WTC11 (cell line): ENCODE measurements around the gene DOCK8. TPM values are rescaled to one million over a fixed set of nuclear protein-coding genes. Genes with fewer than 3 reads are reported as not detected.

Experiments
- EMX1 ChIP-seq: fragments of 250-450 bp; sonication (Bioruptor Pico); IDR thresholded peaks from 2 replicates; pipeline ENCODE4 v1.8.0; 2021; ENCODE audit warnings: mild to moderate bottlenecking
- GABPB1 ChIP-seq: sonication (generic); formaldehyde crosslinking; IDR thresholded peaks from 2 replicates; pipeline ENCODE4 v1.8.1; 2023; ENCODE audit warnings: mild to moderate bottlenecking, missing genetic modification reagents
- NR1H2 ChIP-seq: sonication (generic); formaldehyde crosslinking; IDR thresholded peaks from 2 replicates; pipeline ENCODE4 v1.9.0; 2021; ENCODE audit warnings: mild to moderate bottlenecking, moderate library complexity, missing genetic modification reagents
- NR3C1 ChIP-seq: sonication (generic); formaldehyde crosslinking; conservative IDR thresholded peaks from 2 replicates; pipeline ENCODE4 v1.8.1; 2023; ENCODE audit warnings: low read depth, mild to moderate bottlenecking, missing genetic modification reagents
- RORB ChIP-seq: fragments of 250-450 bp; sonication (Bioruptor Pico); IDR thresholded peaks from 2 replicates; pipeline ENCODE4 v1.9.0; 2021; ENCODE audit warnings: mild to moderate bottlenecking
- TCF7 ChIP-seq: sonication (generic); formaldehyde crosslinking; IDR thresholded peaks from 2 replicates; pipeline ENCODE4 v1.8.0; 2022; ENCODE audit warnings: mild to moderate bottlenecking, low read depth, missing genetic modification reagents, moderate library complexity
- TEAD4 ChIP-seq: sonication (generic); formaldehyde crosslinking; IDR thresholded peaks from 2 replicates; pipeline ENCODE4 v1.8.0; 2022; ENCODE audit warnings: mild to moderate bottlenecking, missing genetic modification reagents
- TP53 ChIP-seq: sonication (generic); formaldehyde crosslinking; IDR thresholded peaks from 2 replicates; pipeline ENCODE4 v1.8.1; 2023; ENCODE audit warnings: mild to moderate bottlenecking, missing genetic modification reagents
- ZBTB21 ChIP-seq: sonication (generic); formaldehyde crosslinking; IDR thresholded peaks from 2 replicates; pipeline ENCODE4 v1.8.1; 2023; ENCODE audit warnings: mild to moderate bottlenecking, missing genetic modification reagents, borderline replicate concordance
- ZNF121 ChIP-seq: sonication (generic); formaldehyde crosslinking; IDR thresholded peaks from 2 replicates; pipeline ENCODE4 v1.8.0; 2023; ENCODE audit warnings: missing genetic modification reagents
- total RNA-seq: library from RNA; stranded (reverse); gene quantifications from 3 replicates; pipeline ENCODE4 v1.2.3, GENCODE V29; 2021
- TF ChIP-seq, protein P1 (sequence below): sonication (generic); formaldehyde crosslinking; IDR thresholded peaks from 2 replicates; pipeline ENCODE4 v1.8.0; 2022; ENCODE audit warnings: mild to moderate bottlenecking, missing genetic modification reagents
- TF ChIP-seq, protein P2 (sequence below): fragments of 250-450 bp; sonication (Bioruptor Pico); IDR thresholded peaks from 2 replicates; pipeline ENCODE4 v2.1.2; 2022; ENCODE audit warnings: mild to moderate bottlenecking, moderate library complexity
- TF ChIP-seq, protein P3 (sequence below): sonication (generic); formaldehyde crosslinking; IDR thresholded peaks from 2 replicates; pipeline ENCODE4 v1.8.0; 2022; ENCODE audit warnings: mild to moderate bottlenecking, missing genetic modification reagents
- TF ChIP-seq, protein P4 (sequence below): sonication (generic); formaldehyde crosslinking; IDR thresholded peaks from 2 replicates; pipeline ENCODE4 v1.8.1; 2022; ENCODE audit warnings: mild to moderate bottlenecking, moderate library complexity, missing genetic modification reagents
- TF ChIP-seq, protein P5 (sequence below): fragments of 250-450 bp; sonication (Bioruptor Pico); IDR thresholded peaks from 2 replicates; pipeline ENCODE4 v1.9.0; 2021; ENCODE audit warnings: moderate library complexity, mild to moderate bottlenecking, inconsistent platforms, borderline replicate concordance
- TF ChIP-seq, protein P6 (sequence below): fragments of 250-450 bp; sonication (Bioruptor Pico); IDR thresholded peaks from 2 replicates; pipeline ENCODE4 v1.9.0; 2021; ENCODE audit warnings: mild to moderate bottlenecking, borderline replicate concordance
- TF ChIP-seq, protein P7 (sequence below): sonication (generic); formaldehyde crosslinking; IDR thresholded peaks from 2 replicates; pipeline ENCODE4 v1.8.1; 2023; ENCODE audit warnings: mild to moderate bottlenecking, missing genetic modification reagents, borderline replicate concordance
- TF ChIP-seq, protein P8 (sequence below): sonication (generic); formaldehyde crosslinking; IDR thresholded peaks from 2 replicates; pipeline ENCODE4 v1.8.1; 2023; ENCODE audit warnings: mild to moderate bottlenecking, missing genetic modification reagents
- TF ChIP-seq, protein P9 (sequence below): sonication (generic); formaldehyde crosslinking; IDR thresholded peaks from 2 replicates; pipeline ENCODE4 v1.8.0; 2022; ENCODE audit warnings: mild to moderate bottlenecking, missing genetic modification reagents
- TF ChIP-seq, protein P10 (sequence below): sonication (generic); formaldehyde crosslinking; conservative IDR thresholded peaks from 2 replicates; pipeline ENCODE4 v1.8.1; 2022; ENCODE audit warnings: mild to moderate bottlenecking, missing genetic modification reagents

Gene DOCK8
- total RNA-seq, 1 experiment from 2014 or later: 3.2 TPM

DNA sequence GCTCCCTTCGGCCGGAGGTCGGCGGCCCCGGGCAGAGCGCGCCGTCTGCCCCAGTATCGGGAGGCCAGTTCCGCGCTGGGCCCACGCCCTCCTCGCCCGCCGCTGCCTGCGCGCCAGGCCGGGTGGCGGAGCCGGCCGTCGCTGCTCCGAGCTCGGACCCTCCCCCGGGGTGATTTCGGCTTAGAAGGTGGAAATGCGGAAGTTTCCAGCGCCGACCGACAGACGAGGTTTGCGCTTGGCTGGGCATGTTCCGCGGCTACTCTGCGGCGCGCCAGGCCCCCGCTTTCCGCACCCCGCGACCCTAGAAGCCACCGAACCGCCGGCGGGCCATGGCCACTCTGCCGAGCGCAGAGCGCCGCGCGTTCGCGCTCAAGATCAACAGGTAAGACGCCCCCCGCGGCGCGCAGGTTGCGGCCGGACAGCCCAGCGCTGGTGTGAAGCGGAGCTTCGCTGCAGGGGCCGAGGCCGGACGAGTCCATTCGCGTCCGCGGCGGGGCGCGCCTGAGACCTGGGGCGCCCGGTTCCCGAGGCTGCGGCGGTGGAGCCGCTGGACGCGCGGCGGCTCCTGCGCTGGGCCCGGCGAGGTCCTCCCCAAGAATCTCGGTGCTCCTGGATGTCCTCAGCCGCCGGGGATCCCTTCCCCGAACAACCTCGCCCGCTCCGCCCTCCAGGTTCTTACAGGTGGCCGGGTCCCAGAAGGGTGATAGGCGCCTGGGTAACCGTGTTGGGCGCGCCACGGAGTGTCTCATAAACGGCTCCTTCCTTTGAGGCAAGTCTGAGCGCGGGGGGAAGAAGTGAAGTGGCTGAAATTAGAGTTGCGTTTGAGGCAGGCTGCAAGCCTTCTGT, at the start of gene DOCK8 (continued):
- TF ChIP-seq, protein P1, sequence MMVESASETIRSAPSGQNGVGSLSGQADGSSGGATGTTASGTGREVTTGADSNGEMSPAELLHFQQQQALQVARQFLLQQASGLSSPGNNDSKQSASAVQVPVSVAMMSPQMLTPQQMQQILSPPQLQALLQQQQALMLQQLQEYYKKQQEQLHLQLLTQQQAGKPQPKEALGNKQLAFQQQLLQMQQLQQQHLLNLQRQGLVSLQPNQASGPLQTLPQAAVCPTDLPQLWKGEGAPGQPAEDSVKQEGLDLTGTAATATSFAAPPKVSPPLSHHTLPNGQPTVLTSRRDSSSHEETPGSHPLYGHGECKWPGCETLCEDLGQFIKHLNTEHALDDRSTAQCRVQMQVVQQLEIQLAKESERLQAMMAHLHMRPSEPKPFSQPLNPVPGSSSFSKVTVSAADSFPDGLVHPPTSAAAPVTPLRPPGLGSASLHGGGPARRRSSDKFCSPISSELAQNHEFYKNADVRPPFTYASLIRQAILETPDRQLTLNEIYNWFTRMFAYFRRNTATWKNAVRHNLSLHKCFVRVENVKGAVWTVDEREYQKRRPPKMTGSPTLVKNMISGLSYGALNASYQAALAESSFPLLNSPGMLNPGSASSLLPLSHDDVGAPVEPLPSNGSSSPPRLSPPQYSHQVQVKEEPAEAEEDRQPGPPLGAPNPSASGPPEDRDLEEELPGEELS (CRISPR knock-in tag): no peak; the same call in none of the 2 replicates
- TF ChIP-seq, protein P2, sequence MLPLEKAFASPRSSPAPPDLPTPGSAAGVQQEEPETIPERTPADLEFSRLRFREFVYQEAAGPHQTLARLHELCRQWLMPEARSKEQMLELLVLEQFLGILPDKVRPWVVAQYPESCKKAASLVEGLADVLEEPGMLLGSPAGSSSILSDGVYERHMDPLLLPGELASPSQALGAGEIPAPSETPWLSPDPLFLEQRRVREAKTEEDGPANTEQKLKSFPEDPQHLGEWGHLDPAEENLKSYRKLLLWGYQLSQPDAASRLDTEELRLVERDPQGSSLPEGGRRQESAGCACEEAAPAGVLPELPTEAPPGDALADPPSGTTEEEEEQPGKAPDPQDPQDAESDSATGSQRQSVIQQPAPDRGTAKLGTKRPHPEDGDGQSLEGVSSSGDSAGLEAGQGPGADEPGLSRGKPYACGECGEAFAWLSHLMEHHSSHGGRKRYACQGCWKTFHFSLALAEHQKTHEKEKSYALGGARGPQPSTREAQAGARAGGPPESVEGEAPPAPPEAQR (CRISPR knock-in tag): no peak
- TF ChIP-seq TEAD4 (CRISPR knock-in tag) (no peak), TP53 (peak; percentile 51; the same call in 1 of the 2 replicates), NR3C1 (CRISPR knock-in tag) (no peak), ZBTB21 (peak; percentile 69; the same call in 1 of the 2 replicates), GABPB1 (CRISPR knock-in tag) (0 out of 2 replicates have a peak, but pooled peaks have one; percentile 17), EMX1 (no peak), TCF7 (CRISPR knock-in tag) (no peak), RORB (CRISPR knock-in tag) (no peak), ZNF121 (no peak), NR1H2 (CRISPR knock-in tag) (no peak)
- TF ChIP-seq, protein P3, sequence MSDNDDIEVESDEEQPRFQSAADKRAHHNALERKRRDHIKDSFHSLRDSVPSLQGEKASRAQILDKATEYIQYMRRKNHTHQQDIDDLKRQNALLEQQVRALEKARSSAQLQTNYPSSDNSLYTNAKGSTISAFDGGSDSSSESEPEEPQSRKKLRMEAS (CRISPR knock-in tag): peak; percentile 87
- TF ChIP-seq, protein P4, sequence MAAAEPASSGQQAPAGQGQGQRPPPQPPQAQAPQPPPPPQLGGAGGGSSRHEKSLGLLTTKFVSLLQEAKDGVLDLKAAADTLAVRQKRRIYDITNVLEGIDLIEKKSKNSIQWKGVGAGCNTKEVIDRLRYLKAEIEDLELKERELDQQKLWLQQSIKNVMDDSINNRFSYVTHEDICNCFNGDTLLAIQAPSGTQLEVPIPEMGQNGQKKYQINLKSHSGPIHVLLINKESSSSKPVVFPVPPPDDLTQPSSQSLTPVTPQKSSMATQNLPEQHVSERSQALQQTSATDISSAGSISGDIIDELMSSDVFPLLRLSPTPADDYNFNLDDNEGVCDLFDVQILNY (CRISPR knock-in tag): peak; percentile 72
- TF ChIP-seq, protein P5, sequence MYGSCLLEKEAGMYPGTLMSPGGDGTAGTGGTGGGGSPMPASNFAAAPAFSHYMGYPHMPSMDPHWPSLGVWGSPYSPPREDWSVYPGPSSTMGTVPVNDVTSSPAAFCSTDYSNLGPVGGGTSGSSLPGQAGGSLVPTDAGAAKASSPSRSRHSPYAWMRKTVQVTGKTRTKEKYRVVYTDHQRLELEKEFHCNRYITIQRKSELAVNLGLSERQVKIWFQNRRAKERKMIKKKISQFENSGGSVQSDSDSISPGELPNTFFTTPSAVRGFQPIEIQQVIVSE (CRISPR knock-in tag): no peak
- TF ChIP-seq, protein P6, sequence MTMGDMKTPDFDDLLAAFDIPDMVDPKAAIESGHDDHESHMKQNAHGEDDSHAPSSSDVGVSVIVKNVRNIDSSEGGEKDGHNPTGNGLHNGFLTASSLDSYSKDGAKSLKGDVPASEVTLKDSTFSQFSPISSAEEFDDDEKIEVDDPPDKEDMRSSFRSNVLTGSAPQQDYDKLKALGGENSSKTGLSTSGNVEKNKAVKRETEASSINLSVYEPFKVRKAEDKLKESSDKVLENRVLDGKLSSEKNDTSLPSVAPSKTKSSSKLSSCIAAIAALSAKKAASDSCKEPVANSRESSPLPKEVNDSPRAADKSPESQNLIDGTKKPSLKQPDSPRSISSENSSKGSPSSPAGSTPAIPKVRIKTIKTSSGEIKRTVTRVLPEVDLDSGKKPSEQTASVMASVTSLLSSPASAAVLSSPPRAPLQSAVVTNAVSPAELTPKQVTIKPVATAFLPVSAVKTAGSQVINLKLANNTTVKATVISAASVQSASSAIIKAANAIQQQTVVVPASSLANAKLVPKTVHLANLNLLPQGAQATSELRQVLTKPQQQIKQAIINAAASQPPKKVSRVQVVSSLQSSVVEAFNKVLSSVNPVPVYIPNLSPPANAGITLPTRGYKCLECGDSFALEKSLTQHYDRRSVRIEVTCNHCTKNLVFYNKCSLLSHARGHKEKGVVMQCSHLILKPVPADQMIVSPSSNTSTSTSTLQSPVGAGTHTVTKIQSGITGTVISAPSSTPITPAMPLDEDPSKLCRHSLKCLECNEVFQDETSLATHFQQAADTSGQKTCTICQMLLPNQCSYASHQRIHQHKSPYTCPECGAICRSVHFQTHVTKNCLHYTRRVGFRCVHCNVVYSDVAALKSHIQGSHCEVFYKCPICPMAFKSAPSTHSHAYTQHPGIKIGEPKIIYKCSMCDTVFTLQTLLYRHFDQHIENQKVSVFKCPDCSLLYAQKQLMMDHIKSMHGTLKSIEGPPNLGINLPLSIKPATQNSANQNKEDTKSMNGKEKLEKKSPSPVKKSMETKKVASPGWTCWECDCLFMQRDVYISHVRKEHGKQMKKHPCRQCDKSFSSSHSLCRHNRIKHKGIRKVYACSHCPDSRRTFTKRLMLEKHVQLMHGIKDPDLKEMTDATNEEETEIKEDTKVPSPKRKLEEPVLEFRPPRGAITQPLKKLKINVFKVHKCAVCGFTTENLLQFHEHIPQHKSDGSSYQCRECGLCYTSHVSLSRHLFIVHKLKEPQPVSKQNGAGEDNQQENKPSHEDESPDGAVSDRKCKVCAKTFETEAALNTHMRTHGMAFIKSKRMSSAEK (CRISPR knock-in tag): no peak
- TF ChIP-seq, protein P7, sequence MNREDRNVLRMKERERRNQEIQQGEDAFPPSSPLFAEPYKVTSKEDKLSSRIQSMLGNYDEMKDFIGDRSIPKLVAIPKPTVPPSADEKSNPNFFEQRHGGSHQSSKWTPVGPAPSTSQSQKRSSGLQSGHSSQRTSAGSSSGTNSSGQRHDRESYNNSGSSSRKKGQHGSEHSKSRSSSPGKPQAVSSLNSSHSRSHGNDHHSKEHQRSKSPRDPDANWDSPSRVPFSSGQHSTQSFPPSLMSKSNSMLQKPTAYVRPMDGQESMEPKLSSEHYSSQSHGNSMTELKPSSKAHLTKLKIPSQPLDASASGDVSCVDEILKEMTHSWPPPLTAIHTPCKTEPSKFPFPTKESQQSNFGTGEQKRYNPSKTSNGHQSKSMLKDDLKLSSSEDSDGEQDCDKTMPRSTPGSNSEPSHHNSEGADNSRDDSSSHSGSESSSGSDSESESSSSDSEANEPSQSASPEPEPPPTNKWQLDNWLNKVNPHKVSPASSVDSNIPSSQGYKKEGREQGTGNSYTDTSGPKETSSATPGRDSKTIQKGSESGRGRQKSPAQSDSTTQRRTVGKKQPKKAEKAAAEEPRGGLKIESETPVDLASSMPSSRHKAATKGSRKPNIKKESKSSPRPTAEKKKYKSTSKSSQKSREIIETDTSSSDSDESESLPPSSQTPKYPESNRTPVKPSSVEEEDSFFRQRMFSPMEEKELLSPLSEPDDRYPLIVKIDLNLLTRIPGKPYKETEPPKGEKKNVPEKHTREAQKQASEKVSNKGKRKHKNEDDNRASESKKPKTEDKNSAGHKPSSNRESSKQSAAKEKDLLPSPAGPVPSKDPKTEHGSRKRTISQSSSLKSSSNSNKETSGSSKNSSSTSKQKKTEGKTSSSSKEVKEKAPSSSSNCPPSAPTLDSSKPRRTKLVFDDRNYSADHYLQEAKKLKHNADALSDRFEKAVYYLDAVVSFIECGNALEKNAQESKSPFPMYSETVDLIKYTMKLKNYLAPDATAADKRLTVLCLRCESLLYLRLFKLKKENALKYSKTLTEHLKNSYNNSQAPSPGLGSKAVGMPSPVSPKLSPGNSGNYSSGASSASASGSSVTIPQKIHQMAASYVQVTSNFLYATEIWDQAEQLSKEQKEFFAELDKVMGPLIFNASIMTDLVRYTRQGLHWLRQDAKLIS: no peak
- TF ChIP-seq, protein P8, sequence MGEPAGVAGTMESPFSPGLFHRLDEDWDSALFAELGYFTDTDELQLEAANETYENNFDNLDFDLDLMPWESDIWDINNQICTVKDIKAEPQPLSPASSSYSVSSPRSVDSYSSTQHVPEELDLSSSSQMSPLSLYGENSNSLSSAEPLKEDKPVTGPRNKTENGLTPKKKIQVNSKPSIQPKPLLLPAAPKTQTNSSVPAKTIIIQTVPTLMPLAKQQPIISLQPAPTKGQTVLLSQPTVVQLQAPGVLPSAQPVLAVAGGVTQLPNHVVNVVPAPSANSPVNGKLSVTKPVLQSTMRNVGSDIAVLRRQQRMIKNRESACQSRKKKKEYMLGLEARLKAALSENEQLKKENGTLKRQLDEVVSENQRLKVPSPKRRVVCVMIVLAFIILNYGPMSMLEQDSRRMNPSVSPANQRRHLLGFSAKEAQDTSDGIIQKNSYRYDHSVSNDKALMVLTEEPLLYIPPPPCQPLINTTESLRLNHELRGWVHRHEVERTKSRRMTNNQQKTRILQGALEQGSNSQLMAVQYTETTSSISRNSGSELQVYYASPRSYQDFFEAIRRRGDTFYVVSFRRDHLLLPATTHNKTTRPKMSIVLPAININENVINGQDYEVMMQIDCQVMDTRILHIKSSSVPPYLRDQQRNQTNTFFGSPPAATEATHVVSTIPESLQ (CRISPR knock-in tag): no peak
- TF ChIP-seq, protein P9, sequence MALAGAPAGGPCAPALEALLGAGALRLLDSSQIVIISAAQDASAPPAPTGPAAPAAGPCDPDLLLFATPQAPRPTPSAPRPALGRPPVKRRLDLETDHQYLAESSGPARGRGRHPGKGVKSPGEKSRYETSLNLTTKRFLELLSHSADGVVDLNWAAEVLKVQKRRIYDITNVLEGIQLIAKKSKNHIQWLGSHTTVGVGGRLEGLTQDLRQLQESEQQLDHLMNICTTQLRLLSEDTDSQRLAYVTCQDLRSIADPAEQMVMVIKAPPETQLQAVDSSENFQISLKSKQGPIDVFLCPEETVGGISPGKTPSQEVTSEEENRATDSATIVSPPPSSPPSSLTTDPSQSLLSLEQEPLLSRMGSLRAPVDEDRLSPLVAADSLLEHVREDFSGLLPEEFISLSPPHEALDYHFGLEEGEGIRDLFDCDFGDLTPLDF: no peak
- TF ChIP-seq, protein P10, sequence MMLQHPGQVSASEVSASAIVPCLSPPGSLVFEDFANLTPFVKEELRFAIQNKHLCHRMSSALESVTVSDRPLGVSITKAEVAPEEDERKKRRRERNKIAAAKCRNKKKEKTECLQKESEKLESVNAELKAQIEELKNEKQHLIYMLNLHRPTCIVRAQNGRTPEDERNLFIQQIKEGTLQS (CRISPR knock-in tag): no peak
